SKM-1 (cell line): ENCODE data around the gene CALR3.

Experiments
- DNase-seq: peaks from one replicate; lab custom pipeline; 2025; ENCODE audit not compliant: unreplicated experiment; lab: John Stamatoyannopoulos, UW

Gene CALR3

DNA sequence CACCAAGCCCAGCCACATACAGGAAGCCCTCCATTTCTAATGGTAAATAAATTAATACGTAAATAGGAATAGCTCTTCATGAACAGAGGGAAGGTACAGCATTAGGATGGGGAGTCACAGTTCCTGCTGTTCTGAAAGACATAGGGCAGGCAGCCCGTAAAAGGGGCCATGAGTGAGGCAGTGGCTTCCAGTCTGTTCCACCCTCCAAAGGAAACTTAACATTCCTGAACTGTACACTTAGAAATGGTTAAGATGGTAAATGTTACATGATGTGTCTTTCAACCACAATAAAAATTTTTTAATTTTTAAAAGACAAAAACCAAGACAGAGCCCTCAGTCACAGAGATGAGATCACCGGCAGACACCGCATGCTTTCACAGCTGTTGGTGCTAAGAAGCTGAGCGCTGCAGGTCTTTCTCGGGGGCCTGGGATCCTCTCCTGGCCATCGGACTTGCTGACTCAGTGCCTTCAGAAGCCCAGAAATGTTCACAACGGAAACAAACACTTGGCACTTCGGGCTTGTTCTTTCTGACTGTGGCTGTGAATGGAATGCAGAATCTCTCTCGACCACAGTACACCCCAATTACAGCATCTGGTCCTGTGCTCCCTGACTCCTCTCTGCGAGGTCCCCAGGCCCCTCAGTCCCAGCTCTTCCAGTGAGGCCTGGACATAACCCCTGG lies 60.6 kb downstream of the CALR3 start:
- no peak for DNase-seq

DNA sequence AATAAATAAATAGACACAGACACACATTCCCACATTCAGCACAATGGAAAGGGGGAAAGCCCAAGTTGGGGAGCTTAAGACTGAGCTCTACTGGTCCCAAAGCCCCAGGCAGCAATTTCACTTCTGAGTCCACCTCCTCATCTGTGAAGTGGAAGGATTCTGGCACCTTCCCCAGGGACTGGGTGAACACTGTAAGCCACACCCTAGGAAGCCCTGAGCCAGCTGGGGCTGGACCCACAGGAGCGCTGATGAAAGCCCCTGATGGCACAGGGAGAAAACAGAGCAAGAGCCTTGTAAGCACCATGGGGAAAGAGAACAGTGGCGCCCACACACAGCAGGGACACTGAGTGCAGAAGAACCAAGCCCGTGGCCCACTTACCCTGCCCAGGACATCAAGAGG lies 62.0 kb downstream of the CALR3 start:
- no peak for DNase-seq

- DNase-seq, result no peak
Measured at GRCh38 chr19:16429759-16430091, 66.2 kb downstream of the CALR3 start.

GRCh38 chr19:16429066-16429758 lies 66.8 kb downstream of the CALR3 start:
- no peak for DNase-seq
